NCI-H187 treated with DMSO at 0.1 percent for 48 hours (cell line): ENCODE data around the gene GMPR.

ENCODE experiments used
- DNase-seq: peaks from one replicate; lab custom pipeline; 2025; lab: John Stamatoyannopoulos, UW

The GMPR gene

DNA sequence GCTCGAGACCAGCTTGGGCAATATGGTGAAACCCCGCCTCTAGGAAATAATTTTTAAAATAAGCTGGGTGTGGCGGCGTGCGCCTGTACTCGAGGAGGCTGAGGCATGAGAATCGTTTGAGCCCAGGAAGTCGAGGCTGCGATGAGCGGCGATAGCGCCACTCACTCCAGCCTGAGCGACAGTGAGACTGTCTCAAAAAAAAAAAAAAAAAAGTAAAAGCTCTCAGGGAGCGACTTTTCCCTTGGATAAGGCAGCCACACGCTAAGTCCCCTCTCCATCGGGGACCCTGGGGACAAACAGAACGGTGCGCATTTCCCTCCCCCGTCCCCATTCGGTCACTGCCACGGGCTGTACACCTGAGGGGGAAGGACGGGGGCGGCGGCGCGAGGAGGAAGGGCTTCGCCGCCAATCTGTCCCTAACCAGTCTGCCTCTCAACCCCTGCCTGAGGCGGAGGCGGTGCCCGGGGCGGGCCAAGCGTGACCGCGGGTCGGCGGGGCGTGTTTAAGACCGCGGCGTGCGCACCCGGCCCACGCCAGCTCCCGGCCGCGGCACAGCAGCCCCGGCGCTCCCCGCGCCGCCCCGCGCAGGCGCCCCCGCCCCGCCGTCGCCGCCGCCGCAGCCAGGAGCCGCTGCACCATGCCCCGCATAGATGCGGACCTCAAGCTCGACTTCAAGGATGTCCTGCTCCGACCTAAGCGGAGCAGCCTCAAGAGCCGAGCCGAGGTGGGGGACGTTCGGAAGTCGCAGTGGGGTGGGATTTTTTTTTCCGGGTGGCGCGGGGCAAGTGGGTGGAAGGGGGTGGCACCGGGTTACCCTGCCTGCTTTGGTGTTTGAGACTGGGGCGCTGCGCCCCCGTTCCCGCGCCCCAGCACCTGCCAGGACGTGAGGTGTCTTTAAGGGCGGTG lies at the start of gene GMPR:
Gene GMPR, plus strand, starts transcription at position 531 of the 906 bp plus-strand sequence. Its CDS starts 107 bp downstream, at position 638.
- DNase-seq, result no peak

GRCh38 chr6:16190214-16190613 lies 48.2 kb upstream of the GMPR start:
- no peak for DNase-seq

DNA sequence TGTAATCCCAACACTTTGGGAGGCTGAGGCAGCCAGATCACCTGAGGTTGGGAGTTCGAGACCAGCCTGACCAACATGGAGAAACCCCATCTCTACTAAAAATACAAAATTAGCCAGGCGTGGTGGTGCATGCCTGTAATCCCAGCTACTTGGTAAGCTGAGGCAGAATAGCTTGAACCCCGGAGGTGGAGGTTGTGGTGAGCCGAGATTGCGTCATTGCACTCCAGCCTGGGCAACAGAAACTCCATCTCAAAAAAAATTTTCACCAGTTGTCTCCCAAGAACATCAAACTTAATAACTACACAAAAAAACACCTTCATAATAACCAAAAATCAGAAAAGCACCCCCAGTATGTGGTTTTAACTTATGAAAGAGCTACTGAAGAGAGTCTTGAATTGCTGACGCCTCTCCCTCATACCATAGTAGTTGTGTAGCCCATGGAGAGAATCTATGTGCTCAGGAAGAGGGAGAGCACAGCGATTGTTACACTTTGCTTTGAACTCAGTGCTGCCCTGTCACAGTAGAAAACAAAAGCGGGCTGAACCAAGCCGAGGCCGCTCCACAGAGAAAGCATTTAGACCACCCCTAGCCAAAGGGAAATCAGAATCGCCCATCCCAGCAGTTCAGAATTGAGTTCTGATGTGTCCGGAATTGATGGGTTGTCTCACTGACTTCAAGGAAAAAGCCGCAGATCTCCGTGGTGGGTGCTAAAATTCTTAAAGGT lies 42.0 kb upstream of the GMPR start:
- DNase-seq, result no peak

DNA sequence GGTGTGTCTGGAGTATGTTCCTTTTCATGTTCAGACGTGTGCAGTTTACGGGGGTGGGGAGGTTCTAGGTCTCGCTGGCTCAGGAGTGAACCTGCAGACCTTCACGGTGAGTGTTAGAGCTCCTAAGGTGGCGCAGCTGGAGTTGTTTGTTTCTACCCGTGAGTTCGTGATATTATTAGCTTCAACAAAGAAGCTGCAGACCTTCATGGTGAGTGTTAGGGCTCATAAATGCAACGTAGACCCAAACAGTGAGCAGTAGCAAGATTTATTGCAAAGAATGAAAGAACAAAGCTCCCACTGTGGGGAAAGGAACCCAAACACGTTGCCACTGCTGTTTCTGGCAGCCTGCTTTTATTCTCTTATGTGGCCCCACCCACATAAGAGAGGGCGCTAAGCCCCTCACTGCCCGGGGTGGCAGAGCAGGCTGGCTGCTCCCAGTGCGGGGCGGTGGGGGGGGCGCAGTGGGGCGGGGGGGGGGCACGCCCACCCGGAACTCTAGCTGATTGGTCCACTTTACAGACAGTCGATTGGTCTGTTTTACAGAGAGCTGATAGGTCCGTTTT lies 41.3 kb upstream of the GMPR start:
- DNase-seq, result no peak

- DNase-seq, result no peak
These were observed 40.2 kb upstream of the GMPR start for GRCh38 chr6:16198061-16198705.

GRCh38 chr6:16199804-16200203 lies 38.6 kb upstream of the GMPR start:
- DNase-seq, result no peak

- no peak for DNase-seq
These were observed 38.0 kb upstream of the GMPR start for GRCh38 chr6:16200321-16200883.

- DNase-seq, result no peak
These were observed 36.7 kb upstream of the GMPR start for GRCh38 chr6:16201706-16202105.

DNA sequence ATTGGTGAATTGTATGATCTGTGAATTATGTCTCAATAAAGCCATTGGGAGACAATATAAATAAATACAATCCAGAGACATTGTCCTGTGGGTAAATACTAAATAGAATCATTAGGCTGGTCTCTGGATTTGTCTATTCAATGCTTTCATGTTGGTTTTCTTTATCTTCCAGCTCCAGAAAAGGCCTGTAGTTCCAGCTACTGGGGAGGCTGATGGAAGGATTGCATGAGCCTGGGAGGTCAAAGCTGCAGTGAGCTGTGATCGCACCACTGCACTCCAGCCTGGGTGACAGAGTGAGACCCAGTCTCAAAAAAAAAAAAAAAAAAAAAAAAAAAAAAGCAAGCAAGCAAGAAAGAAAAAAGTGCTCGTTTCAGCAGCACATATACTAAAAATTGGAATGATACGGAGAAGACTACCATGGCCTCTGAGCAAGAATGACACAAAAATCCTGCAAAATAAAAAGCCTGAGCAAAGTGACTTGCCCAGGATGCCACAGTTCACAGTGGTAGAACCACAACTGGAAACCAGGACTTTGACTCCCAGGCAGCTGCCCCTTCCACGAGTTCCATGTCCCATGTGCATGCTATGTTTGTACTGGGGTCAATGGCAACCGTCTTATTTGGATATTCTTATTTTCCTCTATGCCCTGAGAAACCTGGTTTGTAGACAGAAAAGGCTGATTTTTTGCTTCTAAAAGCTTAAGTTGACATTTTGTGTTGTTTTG lies 33.6 kb upstream of the GMPR start:
- DNase-seq, result no peak

DNA sequence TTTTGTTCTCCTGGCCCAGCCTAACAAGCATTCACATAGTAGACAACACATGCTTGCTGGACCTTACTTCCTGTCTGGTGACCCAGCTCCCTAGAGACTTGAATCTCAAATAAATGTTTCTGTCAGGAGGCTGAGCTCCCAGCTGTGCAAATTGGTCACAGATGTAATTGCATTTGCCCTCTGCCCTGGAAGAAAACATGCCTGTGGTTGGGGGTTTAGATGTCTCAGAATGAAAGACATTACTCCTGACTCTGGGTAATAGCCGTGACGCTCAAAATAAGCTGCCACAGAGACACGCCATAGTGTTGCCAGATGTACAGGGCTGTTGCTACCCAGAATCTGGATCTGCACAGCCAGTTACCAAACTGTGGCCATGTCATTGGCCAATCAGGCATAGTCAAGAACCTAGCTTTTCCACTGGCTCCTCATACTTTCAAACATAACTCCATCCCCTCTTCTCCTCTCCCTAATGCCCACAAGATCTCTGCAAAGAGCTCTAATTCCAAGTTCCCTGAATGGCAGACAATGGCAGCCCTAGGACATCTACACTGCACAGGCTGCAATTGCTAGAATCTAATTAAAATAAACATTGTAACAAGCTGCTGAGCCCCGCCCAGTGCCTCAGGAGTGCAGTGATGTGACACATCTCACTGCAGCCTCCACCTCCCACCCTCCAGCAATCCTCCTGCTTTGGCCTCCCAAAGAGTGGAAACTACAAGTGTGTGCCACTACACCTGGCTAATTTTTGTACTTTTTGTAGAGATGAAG lies 32.8 kb upstream of the GMPR start:
- DNase-seq, result no peak

- no peak for DNase-seq
These were observed 31.8 kb upstream of the GMPR start for GRCh38 chr6:16206595-16207037.

DNA sequence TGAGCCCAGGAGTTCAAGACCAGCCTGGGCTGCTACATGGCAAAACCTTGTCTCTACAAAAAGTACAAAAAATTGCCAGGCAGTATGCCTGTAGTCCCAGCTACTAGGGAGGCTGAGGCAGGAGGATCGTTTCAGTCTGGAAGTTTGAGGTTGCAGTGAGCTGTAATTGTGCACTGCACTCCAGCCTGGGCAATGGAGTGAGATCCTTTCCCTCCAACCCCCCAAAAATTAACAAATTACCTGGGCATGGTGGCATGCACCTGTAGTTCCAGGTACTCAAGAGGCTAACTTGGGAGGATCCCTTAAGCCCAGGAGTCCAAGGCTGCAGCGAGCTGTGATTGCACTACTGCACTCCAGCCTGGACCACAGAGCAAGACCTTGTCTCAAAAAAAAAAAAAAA lies 29.4 kb upstream of the GMPR start:
- DNase-seq, result no peak

DNA sequence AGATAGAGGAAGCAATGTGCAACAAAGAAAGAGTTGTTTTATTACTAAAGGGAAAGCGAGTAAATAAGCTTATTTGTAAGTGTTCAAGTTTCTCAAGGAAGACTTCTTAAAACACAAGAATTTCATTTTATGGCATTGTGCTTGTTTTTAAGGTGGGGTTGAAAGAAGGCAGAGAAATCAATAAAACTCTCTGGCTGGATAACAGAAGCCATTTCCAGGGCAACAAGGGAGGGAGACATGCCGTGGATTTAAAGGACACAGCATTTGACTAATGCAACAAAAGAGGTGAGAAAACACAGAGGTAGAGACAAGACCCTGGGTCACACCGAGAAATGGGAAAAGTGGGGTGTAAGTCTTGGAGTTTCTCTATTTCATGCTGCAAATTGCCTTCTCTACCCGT lies 28.8 kb upstream of the GMPR start:
- DNase-seq, result no peak

DNA sequence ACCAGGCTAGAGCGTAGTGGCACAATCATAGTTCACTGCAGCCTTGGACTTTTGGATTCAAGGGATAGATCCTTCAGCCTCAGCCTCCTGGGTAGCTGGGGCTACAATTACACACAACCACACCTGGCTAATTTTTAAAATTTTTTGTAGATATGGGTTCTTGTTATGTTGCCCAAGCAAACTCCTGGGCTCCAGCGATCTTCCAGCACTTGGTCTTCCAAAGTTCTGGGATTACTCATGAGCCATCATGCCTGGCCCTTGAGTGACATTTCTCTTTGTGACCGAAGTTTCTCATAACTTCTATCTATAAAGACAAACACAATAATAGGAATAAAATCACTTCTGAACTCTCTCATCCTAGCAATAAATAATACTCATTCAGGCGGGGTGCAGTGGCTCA lies 26.1 kb upstream of the GMPR start:
- no peak for DNase-seq

DNA sequence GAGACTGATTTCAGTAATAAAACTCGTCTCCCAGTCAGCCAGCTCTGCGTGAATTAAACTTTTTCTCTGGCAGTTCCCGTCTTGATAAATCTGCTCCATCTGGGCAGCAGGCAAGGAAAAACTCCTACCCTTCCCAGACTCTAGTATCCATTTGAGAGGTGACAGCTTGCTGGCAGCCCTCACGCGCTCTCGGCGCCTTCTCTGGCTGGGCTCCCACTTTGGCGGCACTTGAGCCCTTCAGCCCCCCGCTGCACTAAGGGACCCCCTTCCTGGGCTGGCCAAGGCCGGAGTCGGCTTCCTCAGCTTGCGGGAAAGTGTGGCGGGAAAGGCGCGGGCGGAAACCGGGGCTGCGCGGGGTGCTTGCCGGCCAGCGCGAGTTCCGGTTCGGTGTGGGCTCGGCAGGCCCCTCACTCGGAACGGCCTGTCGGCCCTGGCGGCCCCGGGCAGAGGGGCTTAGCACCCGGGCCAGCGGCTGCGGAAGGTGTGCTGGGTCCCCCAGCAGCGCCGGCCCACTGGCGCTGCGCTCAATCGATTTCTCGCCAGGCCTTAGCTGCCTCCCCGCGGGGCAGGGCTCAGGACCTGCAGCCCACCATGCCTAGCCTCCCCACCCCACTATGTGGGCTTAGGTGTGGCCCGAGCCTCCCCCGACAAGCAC lies 21.8 kb upstream of the GMPR start:
- no peak for DNase-seq

GRCh38 chr6:16217156-16217721 lies 21.1 kb upstream of the GMPR start:
- no peak for DNase-seq

DNA sequence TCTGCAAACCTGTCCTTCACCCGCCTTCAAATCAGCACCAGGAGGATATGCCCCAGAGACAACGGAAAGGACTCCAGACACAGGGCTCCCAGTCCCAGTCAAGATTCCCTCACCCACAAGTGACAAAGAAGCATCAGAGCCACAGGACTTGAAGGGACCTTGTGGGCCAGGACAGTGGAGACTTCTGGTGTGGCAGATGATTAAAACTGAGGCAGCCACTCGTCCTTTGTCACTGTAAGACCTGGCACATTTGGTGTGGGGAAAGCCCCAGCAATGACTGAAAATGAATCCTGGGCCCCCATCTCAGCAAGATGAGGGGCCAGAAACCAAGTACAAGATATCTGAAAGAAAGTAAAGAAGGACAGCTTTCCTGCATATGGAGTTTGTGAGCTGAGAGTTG lies 15.6 kb upstream of the GMPR start:
- no peak for DNase-seq

DNA sequence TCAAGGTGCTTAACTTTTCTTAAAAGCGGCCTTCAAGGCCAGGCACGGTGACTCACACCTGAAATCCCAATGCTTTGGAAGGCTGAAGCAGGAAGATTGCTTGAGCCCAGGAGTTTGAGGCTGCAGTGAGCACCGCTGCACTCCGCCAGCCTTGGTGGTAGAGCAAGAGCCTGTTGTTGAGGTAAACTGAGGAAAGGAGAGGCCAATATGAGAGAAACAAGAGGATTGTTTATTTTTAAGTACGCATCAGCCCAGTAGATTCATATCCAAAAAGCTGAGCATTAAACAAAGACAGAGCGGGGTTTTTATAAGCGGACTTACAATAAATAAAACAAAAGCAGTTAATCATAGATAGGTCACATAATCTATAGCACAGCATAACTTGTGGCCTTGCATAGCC lies 15.0 kb upstream of the GMPR start:
- DNase-seq, result no peak

GRCh38 chr6:16224409-16224808 lies 14.0 kb upstream of the GMPR start:
- no peak for DNase-seq
